HCT116 (cell line): ENCODE data around the gene STX16. TPM values are rescaled to one million over a fixed set of nuclear protein-coding genes. Genes with fewer than 3 reads are reported as not detected.

Experiments used
- ATAC-seq: fragments of 200-7000 bp; cut with Tn5 transposase; 2 replicates; pipeline ENCODE4 v1.9.1; 2020; ENCODE audit warnings: mild to moderate bottlenecking, moderate library complexity
- BruUV-seq: library from RNA; stranded (reverse); fragments of 400-500 nt; replicated peaks from 2 replicates; lab custom pipeline; 2021; lab: Mats Ljungman, UMichigan
- CTCF ChIA-PET: fragments of 300-600 bp; sonication (Branson Sonifier 250); formaldehyde crosslinking; loops from one replicate; lab custom pipeline; 2021; ENCODE audit warnings: antibody characterized with exemption; lab: Charles Lee
- POLR2A ChIA-PET: fragments of 300-600, 350-600 bp; sonication (Branson Sonifier 250); formaldehyde crosslinking; loops from one replicate; lab custom pipeline; 2021; ENCODE audit warnings: antibody characterized with exemption; lab: Charles Lee
- RAD21 ChIA-PET, 2 experiments: fragments of 300-600 bp; sonication (Branson Sonifier 250); formaldehyde crosslinking; loops; one replicate each; lab custom pipeline; 2023; ENCODE audit warnings: low total read pairs in 2 of 2; ENCODE audit not compliant: uncharacterized antibody in 2 of 2, unreplicated experiment in 2 of 2, low non-redundant PET in 1 of 2; lab: Charles Lee
- DNase-seq: peaks from one replicate; pipeline ENCODE4 v3.0.0-alpha.2; 2010; ENCODE audit warnings: low read depth, low spot score
- H2AFZ ChIP-seq: fragments of 200-600 bp; shearing (Covaris generic), sonication (generic); 2 replicates; pipeline ENCODE4 v1.6.1; 2017; ENCODE audit warnings: low read depth, mixed run types, mixed read lengths, antibody characterized with exemption, low read length; ENCODE audit not compliant: poor library complexity, severe bottlenecking
- H3K27ac ChIP-seq: 2 replicates; pipeline ENCODE4 v1.5.1; 2012; ENCODE audit warnings: low read depth, low read length
- H3K27me3 ChIP-seq: fragments of 200-600 bp; sonication (generic); 2 replicates; pipeline ENCODE4 v1.6.1; 2016; ENCODE audit warnings: mixed run types, low read length, mixed read lengths; ENCODE audit not compliant: insufficient read depth
- H3K36me3 ChIP-seq, 2 experiments: fragments of 200-500 bp in 1 of 2; fragments of 200-600 bp in 1 of 2; sonication (Bioruptor generic) in 1 of 2; sonication (generic) in 1 of 2; 2 replicates each; pipeline versions ENCODE4 v1.5.1 to v1.6.1; 2014 to 2016; ENCODE audit warnings: low read length in 2 of 2, inconsistent platforms in 1 of 2, mixed read lengths in 1 of 2, mixed run types in 1 of 2; ENCODE audit not compliant: insufficient read depth in 2 of 2, control insufficient read depth in 1 of 2
- H3K4me1 ChIP-seq, 2 experiments: fragments of 200-600 bp in 1 of 2; sonication (generic) in 1 of 2; 2 replicates each; pipeline versions ENCODE4 v1.5.1 to v1.6.1; 2012 to 2017; ENCODE audit warnings: low read length in 2 of 2, inconsistent platforms in 1 of 2, mild to moderate bottlenecking in 1 of 2, mixed read lengths in 1 of 2, mixed run types in 1 of 2, moderate library complexity in 1 of 2; ENCODE audit not compliant: insufficient read depth in 2 of 2, control insufficient read depth in 1 of 2
- H3K4me2 ChIP-seq: fragments of 200-600 bp; sonication (generic); 2 replicates; pipeline ENCODE4 v1.6.1; 2017; ENCODE audit warnings: mixed run types, low read length, mixed read lengths
- H3K4me3 ChIP-seq, 2 experiments: fragments of 200-600 bp in 1 of 2; sonication (generic) in 1 of 2; replicated peaks in 1 of 2; 2 replicates each; pipeline ENCODE4 v1.5.1; 2011 to 2016; ENCODE audit warnings: low read length in 2 of 2, control low read depth in 1 of 2, low read depth in 1 of 2, mild to moderate bottlenecking in 1 of 2, mixed read lengths in 1 of 2, mixed run types in 1 of 2
- H3K79me2 ChIP-seq: fragments of 200-600 bp; sonication (generic); 2 replicates; pipeline ENCODE4 v1.6.1; 2017; ENCODE audit warnings: mild to moderate bottlenecking, mixed run types, low read length, moderate library complexity, mixed read lengths; ENCODE audit not compliant: insufficient read depth
- H3K9ac ChIP-seq: fragments of 200-600 bp; sonication (generic); 2 replicates; pipeline ENCODE4 v1.6.1; 2016; ENCODE audit warnings: low read length, mixed read lengths
- H3K9me2 ChIP-seq: fragments of 200-600 bp; sonication (generic), shearing (Covaris generic); 2 replicates; pipeline ENCODE4 v1.6.1; 2017; ENCODE audit warnings: mixed run types, mild to moderate bottlenecking, moderate library complexity; ENCODE audit not compliant: insufficient read depth
- H3K9me3 ChIP-seq, 2 experiments: fragments of 200-500 bp in 1 of 2; fragments of 200-600 bp in 1 of 2; sonication (Bioruptor generic) in 1 of 2; sonication (generic) in 1 of 2; 2 replicates each; pipeline ENCODE4 v1.6.1; 2014 to 2017; ENCODE audit warnings: low read length in 2 of 2, mixed read lengths in 2 of 2, inconsistent platforms in 1 of 2, low read depth in 1 of 2, mild to moderate bottlenecking in 1 of 2, mixed run types in 1 of 2, moderate library complexity in 1 of 2; ENCODE audit not compliant: control insufficient read depth in 1 of 2, insufficient read depth in 1 of 2
- H4K20me1 ChIP-seq: fragments of 200-600 bp; sonication (generic), shearing (Covaris generic); 2 replicates; pipeline ENCODE4 v1.6.1; 2017; ENCODE audit warnings: mixed run types, mild to moderate bottlenecking, moderate library complexity; ENCODE audit not compliant: insufficient read depth
- ELF1 ChIP-seq: IDR thresholded peaks from 2 replicates; pipeline ENCODE4 v1.6.1; 2012; ENCODE audit warnings: low read depth, borderline replicate concordance
- EZH2 ChIP-seq: fragments of 200-600 bp; sonication (generic); IDR thresholded peaks from 2 replicates; pipeline ENCODE4 v1.6.1; 2017; ENCODE audit warnings: antibody characterized with exemption, mixed run types
- JUND ChIP-seq: IDR thresholded peaks from 2 replicates; pipeline ENCODE4 v1.6.1; 2012
- POLR2A ChIP-seq: IDR thresholded peaks from 2 replicates; pipeline ENCODE4 v1.7.0; 2011; ENCODE audit warnings: borderline replicate concordance; ENCODE audit not compliant: insufficient read depth, insufficient read length; ENCODE audit errors: extremely low read depth
- POLR2AphosphoS5 ChIP-seq: IDR thresholded peaks from 2 replicates; pipeline ENCODE4 v1.6.1; 2011; ENCODE audit warnings: mild to moderate bottlenecking, low read depth, low read length, moderate library complexity
- RAD21 ChIP-seq: IDR thresholded peaks from 2 replicates; pipeline ENCODE4 v1.6.1; 2012; ENCODE audit warnings: low read depth, mild to moderate bottlenecking
- SIN3A ChIP-seq: IDR thresholded peaks from 2 replicates; pipeline ENCODE4 v1.6.1; 2012; ENCODE audit warnings: low read depth
- SP1 ChIP-seq: IDR thresholded peaks from 2 replicates; pipeline ENCODE4 v1.6.1; 2012; ENCODE audit warnings: low read depth
- TCF7L2 ChIP-seq: IDR thresholded peaks from 2 replicates; pipeline ENCODE4 v1.7.0; 2011; ENCODE audit warnings: borderline replicate concordance, inconsistent platforms; ENCODE audit not compliant: insufficient read depth, insufficient read length; ENCODE audit errors: extremely low read depth
- YY1 ChIP-seq: IDR thresholded peaks from 2 replicates; pipeline ENCODE4 v1.6.1; 2011; ENCODE audit warnings: low read length, low read depth, moderate library complexity, mild to moderate bottlenecking; ENCODE audit not compliant: insufficient replicate concordance; ENCODE audit errors: extremely low read depth
- ZFX ChIP-seq: fragments of 450-650 bp; IDR thresholded peaks from 2 replicates; pipeline ENCODE4 v1.6.1; 2017
- ZNF274 ChIP-seq: fragments of 200-500 bp; sonication (Bioruptor generic); IDR thresholded peaks from 2 replicates; pipeline ENCODE4 v1.6.1; 2014; ENCODE audit warnings: mild to moderate bottlenecking, low read depth, low read length, inconsistent platforms
- intact Hi-C: fragments of 100-400 bp; cut with micrococcal nuclease; formaldehyde crosslinking; loops from 2 replicates; pipeline ENCODE4 v1.10.0; 2022
- total RNA-seq: library from RNA; stranded (reverse); gene quantifications from one replicate; pipeline ENCODE4 v1.2.1, GENCODE V29; 2021; ENCODE audit not compliant: unreplicated experiment
- TF ChIP-seq, protein P1 (sequence below), 3 experiments: fragments of 200-600 bp in 1 of 3; sonication (generic) in 1 of 3; IDR thresholded peaks in 2 of 3; conservative IDR thresholded peaks in 1 of 3; 2 replicates each; pipeline ENCODE4 v1.5.1; 2012 to 2017; ENCODE audit warnings: low read depth in 2 of 3, low read length in 2 of 3, antibody characterized with exemption in 1 of 3, borderline replicate concordance in 1 of 3, control low read depth in 1 of 3, mild to moderate bottlenecking in 1 of 3, mixed read lengths in 1 of 3, mixed run types in 1 of 3, moderate library complexity in 1 of 3; ENCODE audit not compliant: insufficient read depth in 1 of 3
- TF ChIP-seq, protein P2 (sequence below): IDR thresholded peaks from 2 replicates; pipeline ENCODE4 v1.6.1; 2012
- TF ChIP-seq, protein P3 (sequence below): IDR thresholded peaks from 2 replicates; pipeline ENCODE4 v1.6.1; 2011; ENCODE audit warnings: mild to moderate bottlenecking, low read length, moderate library complexity; ENCODE audit not compliant: insufficient replicate concordance; ENCODE audit errors: extremely low read depth
- TF ChIP-seq, protein P4 (sequence below): IDR thresholded peaks from 2 replicates; pipeline ENCODE4 v1.6.1; 2012
- TF ChIP-seq, protein P5 (sequence below): IDR thresholded peaks from 2 replicates; pipeline ENCODE4 v1.6.1; 2012; ENCODE audit warnings: low read depth

STX16 gene
- total RNA-seq, 1 experiment from 2014 or later, result 55.1 TPM

DNA sequence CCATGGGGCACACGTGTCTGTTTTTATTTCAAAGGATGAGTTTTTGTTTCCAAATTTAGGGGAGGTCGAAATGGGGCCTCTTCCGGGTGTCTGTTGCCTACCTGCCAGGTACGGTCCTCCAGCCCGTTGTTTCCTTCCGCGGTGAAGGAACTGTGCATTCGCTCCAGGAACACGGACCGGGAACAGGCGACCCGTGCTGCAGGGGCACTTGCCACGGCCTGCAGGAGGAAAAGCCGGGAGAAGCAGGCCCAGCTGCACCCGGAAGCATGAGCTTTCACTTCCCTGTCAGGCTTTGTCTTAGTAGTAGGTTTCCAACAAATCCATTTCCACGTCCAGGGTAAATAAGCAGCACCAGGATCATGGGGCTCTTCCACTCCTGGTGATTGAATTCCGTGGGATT lies 24.6 kb downstream of the STX16 start:
- peaks cover 36 to 41% of the 10 kb centered on the region in 2 experiments for H3K36me3 ChIP-seq
- RAD21 ChIA-PET, result no interaction called here
- intact Hi-C loops, result no loop called here

More for the DNA sequence above, 24.6 kb downstream of the STX16 start:
- Histone ChIP-seq H4K20me1 (no peaks in the 10 kb centered on the region), H3K9me3 (no peaks in the 10 kb centered on the region), H3K4me1 (no peaks in the 10 kb centered on the region), H3K9ac (no peak overlapping the region), H3K9me2 (no peaks in the 10 kb centered on the region), H3K79me2 (no peaks in the 10 kb centered on the region), H2AFZ (no peak overlapping the region), H3K27me3 (no peaks in the 10 kb centered on the region), H3K4me3 (no peak overlapping the region), H3K27ac (no peak overlapping the region), H3K4me2 (no peak overlapping the region)
- no peak for DNase-seq
- ChIA-PET CTCF (no interaction called here), POLR2A (no interaction called here)
- ATAC-seq, result no peak
- TF ChIP-seq RAD21 (no peak), POLR2AphosphoS5 (no peak), ELF1 (no peak), SP1 (no peak), ZFX (no peak), TCF7L2 (no peak), POLR2A (no peak), ZNF274 (no peak), YY1 (no peak), SIN3A (no peak), EZH2 (no peak), JUND (no peak)
- TF ChIP-seq, protein P1, sequence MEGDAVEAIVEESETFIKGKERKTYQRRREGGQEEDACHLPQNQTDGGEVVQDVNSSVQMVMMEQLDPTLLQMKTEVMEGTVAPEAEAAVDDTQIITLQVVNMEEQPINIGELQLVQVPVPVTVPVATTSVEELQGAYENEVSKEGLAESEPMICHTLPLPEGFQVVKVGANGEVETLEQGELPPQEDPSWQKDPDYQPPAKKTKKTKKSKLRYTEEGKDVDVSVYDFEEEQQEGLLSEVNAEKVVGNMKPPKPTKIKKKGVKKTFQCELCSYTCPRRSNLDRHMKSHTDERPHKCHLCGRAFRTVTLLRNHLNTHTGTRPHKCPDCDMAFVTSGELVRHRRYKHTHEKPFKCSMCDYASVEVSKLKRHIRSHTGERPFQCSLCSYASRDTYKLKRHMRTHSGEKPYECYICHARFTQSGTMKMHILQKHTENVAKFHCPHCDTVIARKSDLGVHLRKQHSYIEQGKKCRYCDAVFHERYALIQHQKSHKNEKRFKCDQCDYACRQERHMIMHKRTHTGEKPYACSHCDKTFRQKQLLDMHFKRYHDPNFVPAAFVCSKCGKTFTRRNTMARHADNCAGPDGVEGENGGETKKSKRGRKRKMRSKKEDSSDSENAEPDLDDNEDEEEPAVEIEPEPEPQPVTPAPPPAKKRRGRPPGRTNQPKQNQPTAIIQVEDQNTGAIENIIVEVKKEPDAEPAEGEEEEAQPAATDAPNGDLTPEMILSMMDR (IDR thresholded peaks at IDR 0.05 in 2 of 3, conservative IDR thresholded peaks at IDR 0.05 in 1 of 3; ENCODE audit: borderline replicate concordance in 1 of 3, insufficient read depth in 1 of 3, low read depth in 2 of 3, low read length in 2 of 3), result no peak
- TF ChIP-seq, protein P2, sequence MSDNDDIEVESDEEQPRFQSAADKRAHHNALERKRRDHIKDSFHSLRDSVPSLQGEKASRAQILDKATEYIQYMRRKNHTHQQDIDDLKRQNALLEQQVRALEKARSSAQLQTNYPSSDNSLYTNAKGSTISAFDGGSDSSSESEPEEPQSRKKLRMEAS, result no peak
- TF ChIP-seq, protein P3, sequence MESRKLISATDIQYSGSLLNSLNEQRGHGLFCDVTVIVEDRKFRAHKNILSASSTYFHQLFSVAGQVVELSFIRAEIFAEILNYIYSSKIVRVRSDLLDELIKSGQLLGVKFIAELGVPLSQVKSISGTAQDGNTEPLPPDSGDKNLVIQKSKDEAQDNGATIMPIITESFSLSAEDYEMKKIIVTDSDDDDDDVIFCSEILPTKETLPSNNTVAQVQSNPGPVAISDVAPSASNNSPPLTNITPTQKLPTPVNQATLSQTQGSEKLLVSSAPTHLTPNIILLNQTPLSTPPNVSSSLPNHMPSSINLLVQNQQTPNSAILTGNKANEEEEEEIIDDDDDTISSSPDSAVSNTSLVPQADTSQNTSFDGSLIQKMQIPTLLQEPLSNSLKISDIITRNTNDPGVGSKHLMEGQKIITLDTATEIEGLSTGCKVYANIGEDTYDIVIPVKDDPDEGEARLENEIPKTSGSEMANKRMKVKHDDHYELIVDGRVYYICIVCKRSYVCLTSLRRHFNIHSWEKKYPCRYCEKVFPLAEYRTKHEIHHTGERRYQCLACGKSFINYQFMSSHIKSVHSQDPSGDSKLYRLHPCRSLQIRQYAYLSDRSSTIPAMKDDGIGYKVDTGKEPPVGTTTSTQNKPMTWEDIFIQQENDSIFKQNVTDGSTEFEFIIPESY, result no peak
- TF ChIP-seq, protein P4, sequence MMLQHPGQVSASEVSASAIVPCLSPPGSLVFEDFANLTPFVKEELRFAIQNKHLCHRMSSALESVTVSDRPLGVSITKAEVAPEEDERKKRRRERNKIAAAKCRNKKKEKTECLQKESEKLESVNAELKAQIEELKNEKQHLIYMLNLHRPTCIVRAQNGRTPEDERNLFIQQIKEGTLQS, result no peak
- TF ChIP-seq, protein P5, sequence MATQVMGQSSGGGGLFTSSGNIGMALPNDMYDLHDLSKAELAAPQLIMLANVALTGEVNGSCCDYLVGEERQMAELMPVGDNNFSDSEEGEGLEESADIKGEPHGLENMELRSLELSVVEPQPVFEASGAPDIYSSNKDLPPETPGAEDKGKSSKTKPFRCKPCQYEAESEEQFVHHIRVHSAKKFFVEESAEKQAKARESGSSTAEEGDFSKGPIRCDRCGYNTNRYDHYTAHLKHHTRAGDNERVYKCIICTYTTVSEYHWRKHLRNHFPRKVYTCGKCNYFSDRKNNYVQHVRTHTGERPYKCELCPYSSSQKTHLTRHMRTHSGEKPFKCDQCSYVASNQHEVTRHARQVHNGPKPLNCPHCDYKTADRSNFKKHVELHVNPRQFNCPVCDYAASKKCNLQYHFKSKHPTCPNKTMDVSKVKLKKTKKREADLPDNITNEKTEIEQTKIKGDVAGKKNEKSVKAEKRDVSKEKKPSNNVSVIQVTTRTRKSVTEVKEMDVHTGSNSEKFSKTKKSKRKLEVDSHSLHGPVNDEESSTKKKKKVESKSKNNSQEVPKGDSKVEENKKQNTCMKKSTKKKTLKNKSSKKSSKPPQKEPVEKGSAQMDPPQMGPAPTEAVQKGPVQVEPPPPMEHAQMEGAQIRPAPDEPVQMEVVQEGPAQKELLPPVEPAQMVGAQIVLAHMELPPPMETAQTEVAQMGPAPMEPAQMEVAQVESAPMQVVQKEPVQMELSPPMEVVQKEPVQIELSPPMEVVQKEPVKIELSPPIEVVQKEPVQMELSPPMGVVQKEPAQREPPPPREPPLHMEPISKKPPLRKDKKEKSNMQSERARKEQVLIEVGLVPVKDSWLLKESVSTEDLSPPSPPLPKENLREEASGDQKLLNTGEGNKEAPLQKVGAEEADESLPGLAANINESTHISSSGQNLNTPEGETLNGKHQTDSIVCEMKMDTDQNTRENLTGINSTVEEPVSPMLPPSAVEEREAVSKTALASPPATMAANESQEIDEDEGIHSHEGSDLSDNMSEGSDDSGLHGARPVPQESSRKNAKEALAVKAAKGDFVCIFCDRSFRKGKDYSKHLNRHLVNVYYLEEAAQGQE, result no peak
- no TSS peak for BruUV-seq
